ENCODE measurements around the gene AGTPBP1.
"Not testable (repeated sequence)": the region's sequence is repeated elsewhere in the genome, so short reads cannot be mapped to it uniquely, and the experiment has no call there.

The AGTPBP1 gene

DNA sequence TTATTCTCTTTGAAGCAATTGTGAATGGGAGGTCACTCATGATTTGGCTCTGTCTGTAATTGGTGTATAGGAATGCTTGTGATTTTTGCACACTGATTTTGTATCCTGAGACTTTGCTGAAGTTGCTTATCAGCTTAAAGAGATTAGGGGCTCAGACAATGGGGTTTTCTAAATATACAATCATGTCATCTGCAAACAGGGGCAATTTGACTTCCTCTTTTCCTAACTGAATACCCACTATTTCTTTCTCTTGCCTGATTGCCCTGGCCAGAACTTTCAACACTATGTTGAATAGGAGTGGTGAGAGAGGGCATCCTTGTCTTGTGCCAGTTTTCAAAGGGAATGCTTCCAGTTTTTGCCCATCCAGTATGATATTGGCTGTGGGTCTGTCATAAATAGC lies 22.3 kb downstream of the AGTPBP1 start:
- DNase-seq = not testable (repeated sequence)

DNA sequence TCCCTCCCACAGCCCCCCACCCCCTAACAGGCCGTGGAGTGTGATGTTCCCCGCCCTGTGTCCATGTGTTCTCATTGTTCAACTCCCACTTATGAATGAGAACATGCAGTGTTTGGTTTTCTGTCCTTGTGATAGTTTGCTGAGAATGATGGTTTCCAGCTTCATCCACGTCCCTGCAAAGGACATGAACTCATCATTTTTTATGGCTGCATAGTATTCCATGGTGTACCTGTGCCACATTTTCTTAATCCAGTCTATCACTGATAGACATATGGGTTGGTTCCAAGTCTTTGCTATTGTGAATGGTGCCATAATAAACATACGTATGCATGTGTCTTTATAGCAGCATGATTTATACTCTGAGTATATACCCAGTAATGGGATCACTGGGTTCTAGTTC lies 23.9 kb downstream of the AGTPBP1 start:
- not testable (repeated sequence) for DNase-seq

DNA sequence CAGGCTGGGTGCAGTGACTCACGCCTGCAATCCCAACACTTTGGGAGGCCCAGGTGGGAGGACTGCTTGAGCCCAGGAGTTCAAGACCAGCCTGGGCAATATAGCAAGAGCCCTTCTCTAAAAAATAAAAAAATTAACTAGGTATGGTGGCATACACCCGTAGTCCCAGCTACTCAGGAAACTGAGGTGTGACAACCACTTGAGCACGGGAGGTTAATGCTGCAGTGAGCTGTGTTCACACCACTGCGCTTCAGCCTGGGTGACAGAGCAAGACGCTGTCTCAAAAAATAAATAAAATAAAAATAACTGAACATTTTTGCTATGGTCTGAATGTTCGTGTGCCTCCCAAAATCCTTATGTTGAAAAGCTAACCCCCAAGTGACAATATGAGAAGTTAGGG lies 24.5 kb downstream of the AGTPBP1 start:
- DNase-seq = no peak

DNA sequence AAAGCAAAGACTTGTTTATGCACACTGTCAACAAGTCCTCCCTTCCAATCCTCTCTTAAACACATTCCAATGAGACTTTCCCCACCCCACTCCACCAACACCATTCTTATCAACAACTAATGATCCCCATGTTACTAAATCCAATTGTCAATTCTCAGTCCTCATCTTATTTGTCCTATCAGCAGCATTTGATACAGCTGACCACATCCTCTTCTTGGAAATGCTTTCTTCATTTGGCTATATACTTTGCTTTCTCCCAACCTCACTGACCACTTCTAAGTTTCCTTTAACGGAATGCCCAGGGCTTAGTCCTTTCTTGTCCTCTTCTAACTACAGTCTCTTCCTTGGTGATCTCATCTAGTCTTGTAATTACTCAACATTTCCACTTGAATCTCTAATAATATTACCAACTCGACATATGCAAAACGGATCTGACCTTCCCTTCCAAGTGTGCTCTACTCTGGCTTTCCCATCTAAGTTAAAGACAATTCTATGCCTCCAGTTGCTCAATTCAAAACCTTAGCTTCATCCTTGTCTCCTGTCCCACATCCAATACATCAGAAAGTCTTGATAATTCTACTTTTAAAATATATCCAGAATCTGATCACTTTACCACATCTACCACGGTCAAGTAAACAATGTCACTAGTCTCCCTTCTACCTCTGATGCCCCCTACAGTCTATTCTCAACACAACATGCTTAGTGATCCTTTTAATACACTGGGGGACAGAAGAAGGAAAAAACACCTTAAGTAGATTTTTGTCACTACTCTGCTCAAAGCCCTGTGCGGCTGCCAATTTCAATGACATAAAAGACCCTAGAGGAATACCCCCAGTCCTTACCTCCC lies 25.5 kb downstream of the AGTPBP1 start:
- DNase-seq = no peak

DNA sequence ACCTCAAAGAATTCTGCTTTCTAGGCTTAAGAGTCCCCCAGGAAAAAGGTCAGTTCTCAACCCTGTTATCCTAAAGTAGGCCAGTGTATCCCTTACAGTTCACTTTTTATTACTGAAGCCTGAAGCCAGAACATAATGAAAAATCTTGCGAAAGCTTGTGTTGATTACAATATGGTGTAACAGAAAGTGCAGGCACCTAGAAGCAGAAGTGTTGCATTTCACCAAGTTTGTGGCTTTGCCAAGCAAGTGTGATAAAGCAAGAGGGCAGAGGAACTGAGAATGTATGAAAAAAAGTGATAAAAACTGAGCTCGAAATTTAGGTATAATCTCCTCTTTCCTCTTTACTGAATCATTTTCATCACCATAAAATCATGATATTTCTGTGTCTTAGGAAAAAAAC lies 26.2 kb downstream of the AGTPBP1 start:
- no peak for DNase-seq

DNA sequence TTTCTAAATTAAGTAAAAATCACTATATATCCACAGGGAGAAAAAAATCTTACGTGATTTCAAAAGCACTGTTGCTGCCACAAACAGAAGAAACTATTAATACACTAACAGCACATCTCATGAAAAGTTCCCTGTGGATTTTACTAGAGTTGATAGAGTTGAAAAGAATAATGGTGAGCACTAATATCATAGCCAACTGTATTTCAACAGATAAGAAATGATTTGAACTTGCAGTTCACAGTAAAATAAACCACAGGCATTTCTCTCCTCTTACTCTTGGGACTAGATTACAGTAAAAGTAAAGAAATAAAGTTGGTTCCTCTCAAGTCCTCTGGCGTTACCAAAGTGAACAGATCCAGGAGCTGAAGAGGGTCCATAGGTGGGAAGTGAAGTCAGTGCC lies 27.9 kb downstream of the AGTPBP1 start:
- DNase-seq = no peak

DNA sequence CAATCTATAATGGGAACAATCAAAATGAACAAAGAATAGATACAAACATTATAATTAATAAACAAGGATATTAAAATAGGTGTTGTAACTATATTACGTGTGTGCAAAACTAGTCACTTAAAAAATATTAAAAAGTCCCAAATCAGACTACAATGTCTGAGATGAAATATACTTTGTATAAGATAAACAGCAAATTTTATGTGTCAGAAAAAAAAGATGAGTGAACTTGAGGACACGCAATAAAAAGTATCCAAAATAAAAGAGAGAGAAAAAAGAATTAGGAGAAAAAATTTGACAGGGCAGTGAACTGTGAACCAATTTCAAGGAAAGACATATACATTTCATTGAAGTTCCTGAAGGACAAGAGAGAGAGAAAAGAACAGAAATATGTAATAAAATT lies 37.0 kb downstream of the AGTPBP1 start:
- no peak for DNase-seq

DNA sequence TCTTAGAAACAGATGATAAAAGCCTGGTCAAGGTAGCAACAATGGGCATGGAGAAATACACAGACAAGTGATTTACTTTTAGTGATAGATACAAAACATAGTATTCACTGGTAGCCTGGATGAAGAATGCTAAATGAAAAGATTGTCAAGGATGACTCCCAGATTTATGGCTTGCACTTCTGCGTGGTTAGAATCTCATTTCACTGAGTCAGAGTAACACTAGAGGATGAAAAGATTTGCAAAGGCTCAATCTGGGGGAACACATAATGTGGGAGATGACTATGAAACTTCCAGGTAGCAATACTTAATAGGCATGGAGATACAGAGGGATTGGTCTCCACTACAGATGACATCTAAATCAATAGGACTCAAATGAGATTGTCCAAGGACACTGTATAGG lies 38.4 kb downstream of the AGTPBP1 start:
- no peak for DNase-seq

DNA sequence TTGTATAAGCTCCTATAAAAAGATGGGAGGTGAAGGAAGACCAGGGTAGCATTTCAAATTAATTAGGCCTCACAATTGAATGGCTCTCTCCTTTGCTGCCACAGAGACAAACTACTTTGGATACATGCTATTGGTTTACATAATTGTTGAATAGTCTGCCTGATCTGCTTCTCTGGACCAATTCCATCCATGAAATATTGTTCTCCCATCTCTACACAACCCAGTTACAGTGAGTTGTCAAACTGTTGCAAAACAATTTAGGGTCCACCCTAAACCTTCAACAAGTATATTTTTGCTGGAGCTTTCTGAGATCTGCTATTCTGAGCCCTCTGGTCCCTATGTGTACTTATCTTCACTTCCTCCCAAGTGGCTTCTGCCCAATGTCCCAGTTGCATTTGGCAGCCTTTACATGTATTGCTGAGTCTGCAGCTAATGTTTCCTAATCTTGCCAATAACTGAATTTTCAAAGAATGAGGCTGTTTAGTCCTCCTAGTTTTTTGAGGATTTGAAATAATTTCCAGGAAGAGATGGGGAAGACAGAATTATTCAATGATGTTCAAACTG lies 38.9 kb downstream of the AGTPBP1 start:
- DNase-seq = no peak

DNA sequence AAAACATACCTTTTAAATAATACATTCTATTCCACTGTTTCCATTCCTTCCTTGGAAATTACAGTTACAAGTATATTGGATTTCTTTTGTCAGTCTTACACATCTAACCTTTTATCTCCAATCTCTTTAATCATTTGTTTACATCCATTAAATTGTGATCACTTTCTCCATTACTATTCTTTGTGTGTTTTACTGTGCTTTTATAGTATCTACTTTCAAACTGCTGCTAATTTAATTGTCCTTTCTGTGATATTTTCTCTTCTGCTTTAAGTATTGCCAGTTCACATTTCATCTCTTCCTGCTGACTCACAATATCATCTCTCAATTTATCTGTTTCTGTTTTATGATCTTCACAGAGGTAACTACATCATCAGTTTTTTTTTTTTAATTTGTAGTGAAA lies 39.6 kb downstream of the AGTPBP1 start:
- DNase-seq = no peak

DNA sequence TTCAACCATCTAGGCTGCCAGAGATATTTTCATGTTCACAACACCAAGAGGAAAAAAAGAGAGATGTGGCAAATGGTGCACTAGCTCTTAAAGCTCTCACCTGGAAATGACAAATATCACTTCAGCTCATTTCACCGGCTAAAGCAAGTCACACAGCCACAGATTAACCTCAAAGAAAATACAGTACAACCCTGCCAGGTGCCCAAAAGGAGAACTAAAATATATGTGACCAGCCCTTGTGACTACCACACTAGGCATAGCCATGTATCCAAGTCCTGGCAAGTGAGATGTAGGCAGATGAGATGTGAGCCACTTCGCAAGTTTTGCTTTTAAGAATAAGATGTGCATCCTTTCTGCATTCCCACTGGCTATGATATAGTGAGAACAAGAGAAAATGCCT lies 41.4 kb downstream of the AGTPBP1 start:
- DNase-seq = no peak

DNA sequence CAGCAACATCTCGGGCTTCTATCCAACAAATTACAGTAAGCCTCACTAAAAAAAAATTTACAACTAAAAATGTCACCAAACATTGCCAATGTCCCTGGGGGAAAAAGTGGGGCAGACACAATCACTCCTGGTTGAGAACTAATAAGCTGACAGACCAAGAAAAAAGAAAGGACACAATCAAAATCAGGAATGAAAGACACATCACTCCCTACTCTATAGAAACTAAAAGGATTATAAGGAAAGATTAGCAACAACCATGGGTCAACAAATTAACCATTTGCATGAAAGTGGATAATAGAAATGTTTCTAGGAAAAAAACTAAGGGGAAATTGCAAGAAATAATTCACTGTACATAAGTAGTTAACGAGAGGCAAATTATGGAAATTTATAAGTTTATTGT lies 53.4 kb downstream of the AGTPBP1 start:
- no peak for DNase-seq

DNA sequence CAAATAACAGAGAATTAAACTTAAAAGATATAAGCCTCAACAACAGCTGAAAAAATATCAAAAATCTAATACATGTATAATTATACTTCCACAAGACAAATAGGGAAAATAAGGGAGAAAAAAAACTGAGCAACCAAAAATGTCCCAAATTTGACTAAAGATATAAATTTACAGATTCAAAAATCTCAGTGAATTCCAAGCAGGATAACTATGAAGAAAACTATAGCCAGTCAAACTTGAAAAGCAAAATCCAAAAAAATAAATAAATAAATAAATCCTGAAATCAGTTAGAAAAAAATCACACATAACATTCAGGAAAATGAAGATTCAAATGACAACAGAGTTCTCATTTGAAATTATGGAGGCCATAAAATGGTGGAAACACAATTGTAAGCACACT lies 56.7 kb downstream of the AGTPBP1 start:
- DNase-seq = no peak

DNA sequence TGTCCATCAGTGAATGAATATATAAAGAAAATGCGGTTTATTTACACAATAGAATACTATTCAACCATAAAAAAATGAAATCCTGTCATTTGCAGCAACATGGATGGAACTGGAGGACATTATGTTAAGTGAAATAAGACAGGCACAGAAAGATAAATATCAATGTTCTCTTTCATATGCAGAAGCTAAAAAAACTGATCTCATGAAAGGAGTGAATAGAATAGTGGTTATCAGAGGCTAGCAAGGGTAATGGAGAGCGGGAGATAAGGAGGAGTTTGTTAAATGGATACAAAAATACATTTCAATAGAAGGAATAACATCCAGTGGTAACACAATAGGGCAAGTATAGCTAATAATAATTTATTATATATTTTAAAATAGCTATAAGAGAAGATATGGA lies 65.0 kb downstream of the AGTPBP1 start:
- no peak for DNase-seq

DNA sequence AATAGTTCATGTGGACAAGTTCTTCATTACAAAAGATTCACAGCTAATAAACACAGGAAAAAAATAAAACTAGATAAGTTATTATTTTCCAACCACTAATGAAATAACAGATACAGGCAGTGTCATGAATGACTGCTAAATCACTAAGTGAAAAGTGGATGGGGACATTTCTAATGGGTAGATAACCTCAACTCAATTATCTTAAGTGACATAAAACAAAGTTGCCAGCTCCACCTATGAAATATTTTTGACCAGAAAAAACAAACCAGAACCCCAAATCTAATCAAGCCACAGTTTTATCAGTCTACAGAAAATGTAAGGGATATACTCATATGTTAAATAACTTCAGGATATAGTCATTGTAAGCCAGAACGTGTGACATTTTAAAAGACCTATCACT lies 74.4 kb downstream of the AGTPBP1 start:
- DNase-seq = no peak

DNA sequence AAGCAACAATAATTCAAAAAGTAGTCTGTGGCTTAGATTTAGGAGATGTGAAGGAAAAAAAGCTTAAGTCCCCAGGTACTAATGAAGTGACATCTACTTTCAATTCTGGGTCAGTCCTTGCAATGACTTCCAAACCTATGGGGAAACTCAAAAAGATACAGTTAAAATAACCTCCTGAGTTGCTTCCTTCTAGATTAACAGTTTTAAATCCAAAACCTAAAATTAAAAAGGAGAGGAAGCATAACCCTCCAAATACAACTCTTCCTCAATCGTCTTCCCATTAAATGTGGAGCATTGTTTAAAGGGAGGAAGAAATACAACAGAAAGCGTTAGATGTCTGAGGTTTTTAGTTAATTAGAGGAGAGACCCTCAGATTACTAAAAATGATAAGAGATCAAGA lies 75.7 kb downstream of the AGTPBP1 start:
- no peak for DNase-seq

DNA sequence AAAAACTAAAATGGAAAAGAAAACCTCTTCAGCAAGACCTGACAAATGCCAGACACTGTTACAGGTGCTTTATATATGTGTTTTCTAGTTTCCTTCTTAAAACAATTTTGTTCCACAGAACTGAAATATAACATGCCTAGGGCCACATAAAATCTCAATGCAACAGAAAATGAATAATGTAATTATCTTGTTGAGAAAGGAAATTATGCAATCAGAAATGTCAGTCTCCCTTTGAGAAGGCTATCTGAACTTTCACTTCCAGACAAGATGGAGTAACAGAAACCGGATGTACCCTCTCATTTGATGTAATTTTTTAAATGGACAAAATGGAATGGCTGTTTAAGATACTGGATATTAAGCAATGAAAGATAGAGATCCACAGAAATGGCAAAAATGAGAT lies 79.2 kb downstream of the AGTPBP1 start:
- no peak for DNase-seq

DNA sequence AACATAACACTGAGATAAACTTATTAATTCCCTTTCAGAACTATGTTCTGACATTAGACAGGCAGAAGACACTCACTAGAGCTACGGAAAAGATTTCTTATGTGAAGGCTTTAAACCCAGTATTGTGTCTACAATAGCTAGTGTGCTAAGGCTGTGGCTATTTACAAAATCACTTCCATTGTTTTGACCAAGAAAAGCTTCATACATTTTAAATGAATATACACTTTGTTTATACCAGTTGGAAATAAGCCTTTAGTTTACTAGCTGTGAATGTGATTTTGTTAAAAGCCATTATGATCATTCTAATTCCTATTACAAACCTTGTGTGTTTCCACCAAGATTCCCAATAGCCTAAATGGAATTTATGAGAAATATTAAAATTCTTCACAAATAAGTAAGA lies 83.0 kb downstream of the AGTPBP1 start:
- DNase-seq = no peak

DNA sequence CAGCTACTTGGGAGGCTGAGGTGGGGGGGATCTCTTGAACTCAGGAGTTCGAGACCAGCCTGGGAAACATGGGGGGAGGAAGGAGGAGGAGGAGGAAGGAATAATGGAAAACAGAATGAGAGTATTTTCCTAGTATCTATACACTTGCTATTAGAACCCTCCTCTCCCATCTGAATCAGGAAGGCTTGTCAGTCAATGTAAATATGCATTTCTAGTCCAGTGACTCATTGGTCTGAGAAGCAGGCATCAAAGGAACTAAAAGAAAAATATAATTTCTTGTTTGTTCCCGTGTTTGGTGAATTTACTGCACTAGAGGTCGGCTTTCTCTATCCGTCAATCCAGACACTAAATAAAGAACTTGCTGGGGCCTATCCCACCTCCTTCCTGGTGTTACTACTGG lies 88.6 kb downstream of the AGTPBP1 start:
- no peak for DNase-seq

DNA sequence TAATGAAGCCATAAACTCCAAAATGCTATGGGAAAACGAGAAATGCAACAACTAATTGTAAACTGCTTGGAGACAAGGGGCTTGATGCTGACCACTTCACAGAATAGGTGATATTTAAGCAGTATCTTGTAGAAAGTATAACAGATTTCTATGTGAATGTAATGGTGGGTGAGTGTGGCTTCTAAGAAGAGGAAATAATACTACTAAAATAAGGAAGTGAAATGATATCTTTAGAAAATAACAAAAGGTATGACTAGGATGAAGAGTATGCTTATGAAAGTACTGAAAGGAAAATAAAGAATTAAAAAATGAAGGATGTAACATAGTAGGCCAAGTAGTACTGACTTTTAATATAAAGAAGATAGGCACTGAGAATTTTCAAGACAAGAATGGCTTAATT lies 94.2 kb downstream of the AGTPBP1 start:
- no peak for DNase-seq

DNA sequence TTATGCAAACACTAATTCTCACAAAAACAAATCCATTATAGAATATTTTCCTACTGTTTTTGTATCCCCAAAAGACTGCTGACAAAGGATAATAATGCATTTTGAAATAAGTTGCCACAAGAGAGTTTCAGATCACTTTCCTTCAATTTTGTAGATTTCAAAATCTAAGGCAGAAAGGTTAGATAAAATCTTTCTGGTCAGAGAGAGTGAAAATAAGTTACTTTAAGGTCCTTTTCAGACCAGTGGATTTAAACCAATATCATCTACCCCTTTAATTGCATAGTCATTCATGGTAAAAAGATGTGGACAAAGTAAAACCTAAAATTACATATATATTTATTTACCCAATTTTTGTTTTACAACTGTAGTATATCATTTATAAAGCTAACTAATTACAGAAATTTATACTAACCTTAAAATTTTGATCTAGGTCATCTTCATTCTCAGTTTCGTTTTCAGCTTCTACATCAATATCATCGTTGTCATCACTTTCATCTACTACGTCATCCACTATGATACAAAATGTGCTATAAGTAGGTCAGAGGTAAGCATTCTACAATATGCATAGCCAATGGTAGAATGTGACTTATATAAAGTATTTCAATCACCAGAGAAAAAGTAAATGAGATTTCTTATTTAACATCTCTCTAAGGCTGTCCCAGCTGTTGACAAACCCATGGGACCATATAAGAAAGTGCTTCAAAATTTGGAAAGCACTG lies 95.7 kb downstream of the AGTPBP1 start:
- no peak for DNase-seq

DNA sequence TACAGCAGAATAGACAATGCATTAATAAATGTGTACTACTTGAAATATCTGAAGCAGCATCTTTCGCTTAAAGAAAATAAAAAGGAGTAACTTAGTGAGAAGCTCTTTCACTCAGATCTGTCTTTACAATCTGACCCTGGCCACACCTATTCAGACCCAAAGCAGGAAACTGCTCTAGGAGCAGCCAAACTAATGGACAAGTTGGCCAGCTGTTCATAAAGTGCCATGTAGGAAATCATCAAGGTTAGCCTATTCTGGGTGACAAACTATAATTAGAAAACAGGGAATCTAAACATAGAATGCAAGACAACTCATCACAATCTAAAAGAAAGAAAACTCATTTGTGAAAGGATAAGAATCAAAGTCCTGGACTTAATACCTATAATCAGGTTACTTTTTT lies 101.3 kb downstream of the AGTPBP1 start:
- DNase-seq = no peak

DNA sequence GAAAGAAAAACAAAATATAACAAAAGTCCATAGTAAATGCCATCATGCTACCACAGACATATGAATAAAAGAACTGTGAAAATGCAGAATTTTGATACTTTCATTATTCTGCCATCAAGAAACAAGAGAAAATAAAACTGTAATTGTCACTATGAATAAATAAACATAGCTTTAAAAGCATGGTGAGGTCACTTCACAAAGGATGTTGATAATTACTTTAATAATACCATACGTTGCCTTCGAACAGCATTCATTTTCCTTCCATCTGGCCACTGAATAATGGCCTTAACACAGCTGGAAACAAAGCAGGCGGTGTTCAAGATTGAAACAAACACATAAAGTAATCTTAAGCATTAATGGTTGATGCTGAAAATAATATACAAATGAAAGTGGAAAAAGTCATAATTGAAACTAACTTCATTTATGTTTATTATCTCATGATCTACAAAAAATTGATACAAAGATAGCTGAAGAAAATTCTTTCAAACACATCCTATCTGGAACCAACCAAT lies 102.0 kb downstream of the AGTPBP1 start:
- no peak for DNase-seq

DNA sequence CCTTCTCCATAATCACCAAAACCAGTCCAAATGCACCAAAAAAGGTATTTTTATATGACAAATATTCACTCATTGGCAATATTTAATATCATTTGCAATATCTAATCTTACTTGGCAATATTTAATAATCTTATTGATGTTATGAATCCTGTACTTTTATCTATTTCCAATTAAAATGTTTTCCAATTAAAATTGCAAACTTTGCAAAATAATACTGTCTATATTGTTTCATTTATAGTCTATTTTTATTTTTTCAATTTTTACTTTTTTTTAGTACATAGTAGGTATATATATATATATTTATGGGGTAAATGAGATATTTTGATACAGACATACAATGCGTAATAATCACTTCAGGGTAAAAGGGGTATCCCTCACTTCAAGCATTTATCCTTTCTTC lies 109.9 kb downstream of the AGTPBP1 start:
- no peak for DNase-seq

All from effector CD8-positive, alpha-beta T cell (primary cell).